GM13976 (cell line): ENCODE results near the gene EEF1AKMT3.

Source experiments
- DNase-seq: peaks from one replicate; pipeline ENCODE4 v3.0.0; 2012; ENCODE audit warnings: low spot score
- in situ Hi-C: fragments of 300-500 bp; cut with MboI; formaldehyde crosslinking; loops from one replicate; pipeline ENCODE4 v1.12.0; 2022; ENCODE audit warnings: low sequenced_read_pairs, mixed read lengths, inconsistent platforms; ENCODE audit not compliant: unreplicated experiment
- TF ChIP-seq, protein P1 (sequence below): IDR thresholded peaks from 2 replicates; pipeline ENCODE4 v1.5.1; 2012; ENCODE audit warnings: borderline replicate concordance, mild to moderate bottlenecking; ENCODE audit not compliant: insufficient read depth; ENCODE audit errors: extremely low read depth, missing control alignments, control extremely low read depth

Gene EEF1AKMT3

GRCh38 chr12:57830393-57830792 is 58.0 kb downstream of the EEF1AKMT3 start:
- TF ChIP-seq, protein P1, sequence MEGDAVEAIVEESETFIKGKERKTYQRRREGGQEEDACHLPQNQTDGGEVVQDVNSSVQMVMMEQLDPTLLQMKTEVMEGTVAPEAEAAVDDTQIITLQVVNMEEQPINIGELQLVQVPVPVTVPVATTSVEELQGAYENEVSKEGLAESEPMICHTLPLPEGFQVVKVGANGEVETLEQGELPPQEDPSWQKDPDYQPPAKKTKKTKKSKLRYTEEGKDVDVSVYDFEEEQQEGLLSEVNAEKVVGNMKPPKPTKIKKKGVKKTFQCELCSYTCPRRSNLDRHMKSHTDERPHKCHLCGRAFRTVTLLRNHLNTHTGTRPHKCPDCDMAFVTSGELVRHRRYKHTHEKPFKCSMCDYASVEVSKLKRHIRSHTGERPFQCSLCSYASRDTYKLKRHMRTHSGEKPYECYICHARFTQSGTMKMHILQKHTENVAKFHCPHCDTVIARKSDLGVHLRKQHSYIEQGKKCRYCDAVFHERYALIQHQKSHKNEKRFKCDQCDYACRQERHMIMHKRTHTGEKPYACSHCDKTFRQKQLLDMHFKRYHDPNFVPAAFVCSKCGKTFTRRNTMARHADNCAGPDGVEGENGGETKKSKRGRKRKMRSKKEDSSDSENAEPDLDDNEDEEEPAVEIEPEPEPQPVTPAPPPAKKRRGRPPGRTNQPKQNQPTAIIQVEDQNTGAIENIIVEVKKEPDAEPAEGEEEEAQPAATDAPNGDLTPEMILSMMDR, result no peak
- in situ Hi-C loops, result loop anchor here (5.0 kb wide), 1 partner anchor 77 kb away; no protein-coding TSS in a partner anchor
- no peak for DNase-seq
